Measurements from ENCODE around the gene HES2. TPM values are rescaled to one million over a fixed set of nuclear protein-coding genes. Genes with fewer than 3 reads are reported as not detected.

The HES2 gene
- total and polyA plus RNA-seq, 2 experiments from 2014 or later = 1.6 to 2.1 TPM

DNA sequence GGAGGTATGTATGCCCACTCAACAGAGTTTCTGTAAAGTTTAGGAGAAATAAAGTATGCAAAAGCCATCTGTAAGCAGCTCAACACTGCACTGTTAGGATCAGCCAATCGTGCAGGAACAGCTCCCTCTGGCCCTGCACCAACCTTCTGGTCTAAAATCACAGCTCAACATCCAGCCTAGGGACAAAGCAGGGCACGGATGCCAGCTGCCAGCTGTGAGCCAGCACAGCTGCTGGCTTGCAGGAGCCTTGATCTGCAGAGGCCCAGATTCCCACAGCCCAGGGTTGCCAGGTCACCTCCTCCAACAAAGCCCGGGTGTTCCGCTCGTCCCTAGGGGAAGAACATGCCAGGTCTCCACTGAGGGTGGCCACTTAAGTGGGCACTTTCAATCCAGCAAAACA is 34.8 kb downstream of the HES2 start:
- no peaks in the 10 kb centered on the region for H3K27me3 ChIP-seq (ENCODE audit: insufficient read depth)
- H3K36me3 ChIP-seq (ENCODE audit: insufficient read depth) = no peaks in the 10 kb centered on the region; the same call in 1 of the 2 replicates
- Mint-ChIP-seq H3K27ac (peak overlapping the region; percentile 100), H3K27me3 (ENCODE audit: insufficient read depth, low read depth, poor library complexity) (peaks cover 17% of the 10 kb centered on the region), H3K9me3 (peaks cover 7% of the 10 kb centered on the region; the same call in 2 of the 3 replicates), H3K36me3 (ENCODE audit: low read depth) (peaks cover 26% of the 10 kb centered on the region), H3K4me1 (peaks cover 32% of the 10 kb centered on the region), H3K4me3 (peak overlapping the region; percentile 67)
- no peak for DNase-seq (ENCODE audit: low spot score)
- peak overlapping the region; percentile 46; the same call in 1 of the 2 replicates for H3K4me3 ChIP-seq
- no peak overlapping the region for H2AFZ ChIP-seq
- H3K9me2 ChIP-seq (ENCODE audit: insufficient read depth) = no peaks in the 10 kb centered on the region
- peaks cover 33% of the 10 kb centered on the region for H3K4me1 ChIP-seq (ENCODE audit: insufficient read depth)
- peaks cover 12% of the 10 kb centered on the region for H3F3A ChIP-seq (replicated peaks; ENCODE audit: low read depth)
- ATAC-seq = no peak
- peak overlapping the region; percentile 83; the same call in 1 of the 2 replicates for H3K27ac ChIP-seq (ENCODE audit: low read depth)
- peaks cover 19% of the 10 kb centered on the region for H4K20me1 ChIP-seq (replicated peaks; ENCODE audit: insufficient read depth)
- H3K79me2 ChIP-seq (replicated peaks; ENCODE audit: insufficient read depth) = peaks cover 96% of the 10 kb centered on the region
- TF ChIP-seq, protein P1, sequence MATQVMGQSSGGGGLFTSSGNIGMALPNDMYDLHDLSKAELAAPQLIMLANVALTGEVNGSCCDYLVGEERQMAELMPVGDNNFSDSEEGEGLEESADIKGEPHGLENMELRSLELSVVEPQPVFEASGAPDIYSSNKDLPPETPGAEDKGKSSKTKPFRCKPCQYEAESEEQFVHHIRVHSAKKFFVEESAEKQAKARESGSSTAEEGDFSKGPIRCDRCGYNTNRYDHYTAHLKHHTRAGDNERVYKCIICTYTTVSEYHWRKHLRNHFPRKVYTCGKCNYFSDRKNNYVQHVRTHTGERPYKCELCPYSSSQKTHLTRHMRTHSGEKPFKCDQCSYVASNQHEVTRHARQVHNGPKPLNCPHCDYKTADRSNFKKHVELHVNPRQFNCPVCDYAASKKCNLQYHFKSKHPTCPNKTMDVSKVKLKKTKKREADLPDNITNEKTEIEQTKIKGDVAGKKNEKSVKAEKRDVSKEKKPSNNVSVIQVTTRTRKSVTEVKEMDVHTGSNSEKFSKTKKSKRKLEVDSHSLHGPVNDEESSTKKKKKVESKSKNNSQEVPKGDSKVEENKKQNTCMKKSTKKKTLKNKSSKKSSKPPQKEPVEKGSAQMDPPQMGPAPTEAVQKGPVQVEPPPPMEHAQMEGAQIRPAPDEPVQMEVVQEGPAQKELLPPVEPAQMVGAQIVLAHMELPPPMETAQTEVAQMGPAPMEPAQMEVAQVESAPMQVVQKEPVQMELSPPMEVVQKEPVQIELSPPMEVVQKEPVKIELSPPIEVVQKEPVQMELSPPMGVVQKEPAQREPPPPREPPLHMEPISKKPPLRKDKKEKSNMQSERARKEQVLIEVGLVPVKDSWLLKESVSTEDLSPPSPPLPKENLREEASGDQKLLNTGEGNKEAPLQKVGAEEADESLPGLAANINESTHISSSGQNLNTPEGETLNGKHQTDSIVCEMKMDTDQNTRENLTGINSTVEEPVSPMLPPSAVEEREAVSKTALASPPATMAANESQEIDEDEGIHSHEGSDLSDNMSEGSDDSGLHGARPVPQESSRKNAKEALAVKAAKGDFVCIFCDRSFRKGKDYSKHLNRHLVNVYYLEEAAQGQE (IDR thresholded peaks at IDR 0.05; ENCODE audit: unreplicated experiment) = no peak
- TF ChIP-seq, protein P2, sequence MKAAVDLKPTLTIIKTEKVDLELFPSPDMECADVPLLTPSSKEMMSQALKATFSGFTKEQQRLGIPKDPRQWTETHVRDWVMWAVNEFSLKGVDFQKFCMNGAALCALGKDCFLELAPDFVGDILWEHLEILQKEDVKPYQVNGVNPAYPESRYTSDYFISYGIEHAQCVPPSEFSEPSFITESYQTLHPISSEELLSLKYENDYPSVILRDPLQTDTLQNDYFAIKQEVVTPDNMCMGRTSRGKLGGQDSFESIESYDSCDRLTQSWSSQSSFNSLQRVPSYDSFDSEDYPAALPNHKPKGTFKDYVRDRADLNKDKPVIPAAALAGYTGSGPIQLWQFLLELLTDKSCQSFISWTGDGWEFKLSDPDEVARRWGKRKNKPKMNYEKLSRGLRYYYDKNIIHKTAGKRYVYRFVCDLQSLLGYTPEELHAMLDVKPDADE (IDR thresholded peaks at IDR 0.05) = no peak
- peak overlapping the region; percentile 76 for H3K4me2 ChIP-seq

DNA sequence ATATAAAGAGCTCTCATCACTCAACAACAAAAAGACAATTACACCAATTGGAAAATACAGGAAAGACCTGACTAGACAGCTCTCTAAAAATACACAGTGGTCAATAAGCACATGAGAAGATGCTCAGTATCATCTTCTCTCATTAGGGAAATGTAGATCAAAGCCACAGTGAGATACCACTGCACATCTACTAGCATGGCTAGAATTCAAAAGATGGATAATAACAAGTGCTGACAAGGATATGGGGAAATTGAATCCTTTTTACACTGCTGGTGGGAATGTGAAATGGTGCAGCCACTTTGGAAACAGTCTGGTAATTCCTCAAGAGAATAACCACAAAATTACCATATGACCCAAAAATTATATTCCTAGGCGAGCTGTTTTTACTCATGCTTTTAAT is 35.6 kb downstream of the HES2 start:
- H3K27me3 Mint-ChIP-seq (ENCODE audit: insufficient read depth, low read depth, poor library complexity) = peaks cover 13% of the 10 kb centered on the region
- no peak for ATAC-seq

DNA sequence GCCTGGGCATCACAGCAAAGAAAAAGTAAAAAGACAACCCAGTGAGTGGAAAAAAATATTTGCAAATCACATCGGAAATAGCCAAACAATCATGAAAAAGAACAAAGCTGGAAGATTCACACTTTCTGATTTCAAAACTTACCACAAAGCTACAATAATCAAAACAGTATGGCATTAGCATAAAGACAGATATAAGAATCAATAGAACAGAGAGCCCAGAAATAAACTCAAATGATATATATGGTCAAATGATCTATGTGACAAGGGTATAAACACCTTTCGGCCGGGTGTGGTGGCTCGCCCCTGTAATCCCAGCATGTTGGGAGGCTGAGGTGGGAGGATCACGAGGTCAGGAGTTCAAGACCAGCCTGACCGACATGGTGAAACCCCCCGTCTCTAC is 39.7 kb downstream of the HES2 start:
- ATAC-seq (no peak), DNase-seq (ENCODE audit: low spot score) (no peak)
- Mint-ChIP-seq H3K27me3 (ENCODE audit: insufficient read depth, low read depth, poor library complexity) (peaks cover 4% of the 10 kb centered on the region), H3K27ac (no peak overlapping the region), H3K9me3 (peaks cover 11% of the 10 kb centered on the region; the same call in 2 of the 3 replicates), H3K4me1 (peaks cover 12% of the 10 kb centered on the region), H3K4me3 (no peak overlapping the region), H3K36me3 (ENCODE audit: low read depth) (peaks cover 26% of the 10 kb centered on the region; the same call in 2 of the 3 replicates)
- H4K20me1 ChIP-seq (replicated peaks; ENCODE audit: insufficient read depth) = peaks cover 48% of the 10 kb centered on the region
- peaks cover 7% of the 10 kb centered on the region for H3K4me1 ChIP-seq (ENCODE audit: insufficient read depth)
- peaks cover 97% of the 10 kb centered on the region for H3K79me2 ChIP-seq (replicated peaks; ENCODE audit: insufficient read depth)
- no peak overlapping the region for H3K4me2 ChIP-seq
- no peaks in the 10 kb centered on the region for H3F3A ChIP-seq (replicated peaks; ENCODE audit: low read depth)
- H3K27ac ChIP-seq (ENCODE audit: low read depth) = no peak overlapping the region
- H3K36me3 ChIP-seq (ENCODE audit: insufficient read depth) = no peaks in the 10 kb centered on the region; the same call in 1 of the 2 replicates
- H3K27me3 ChIP-seq (ENCODE audit: insufficient read depth) = no peaks in the 10 kb centered on the region
- H2AFZ ChIP-seq = no peak overlapping the region
- H3K4me3 ChIP-seq = no peak overlapping the region
- no peaks in the 10 kb centered on the region for H3K9me2 ChIP-seq (ENCODE audit: insufficient read depth)
- no peak for TF ChIP-seq EZH2 (IDR thresholded peaks at IDR 0.05; ENCODE audit: low read depth, unreplicated experiment)
- TF ChIP-seq, protein P2 (IDR thresholded peaks at IDR 0.05) = no peak

More for the DNA sequence above, 35.6 kb downstream of the HES2 start:
- Mint-ChIP-seq H3K4me3 (no peak overlapping the region), H3K27ac (no peak overlapping the region), H3K36me3 (ENCODE audit: low read depth) (peaks cover 25% of the 10 kb centered on the region), H3K4me1 (peaks cover 34% of the 10 kb centered on the region), H3K9me3 (peaks cover 11% of the 10 kb centered on the region; the same call in 2 of the 3 replicates)
- H3K27me3 ChIP-seq (ENCODE audit: insufficient read depth) = no peaks in the 10 kb centered on the region
- no peak overlapping the region for H3K4me2 ChIP-seq
- peaks cover 25% of the 10 kb centered on the region for H4K20me1 ChIP-seq (replicated peaks; ENCODE audit: insufficient read depth)
- no peak overlapping the region for H2AFZ ChIP-seq
- H3K79me2 ChIP-seq (replicated peaks; ENCODE audit: insufficient read depth) = peaks cover 96% of the 10 kb centered on the region
- H3K27ac ChIP-seq (ENCODE audit: low read depth) = no peak overlapping the region
- H3F3A ChIP-seq (replicated peaks; ENCODE audit: low read depth) = peaks cover 10% of the 10 kb centered on the region
- H3K4me1 ChIP-seq (ENCODE audit: insufficient read depth) = peaks cover 33% of the 10 kb centered on the region
- H3K9me2 ChIP-seq (ENCODE audit: insufficient read depth) = no peaks in the 10 kb centered on the region
- H3K4me3 ChIP-seq = no peak overlapping the region
- H3K36me3 ChIP-seq (ENCODE audit: insufficient read depth) = no peaks in the 10 kb centered on the region; the same call in 1 of the 2 replicates
- no peak for TF ChIP-seq POLR2AphosphoS5 (IDR thresholded peaks at IDR 0.05; ENCODE audit: low read depth)
- DNase-seq (ENCODE audit: low spot score) = no peak
